LNCaP clone FGC (cell line): ENCODE results near the gene NUDT14.

Experiments used
- DNase-seq: peaks from one replicate; pipeline ENCODE4 v3.0.0-alpha.2; 2011; ENCODE audit warnings: low read depth
- H3K4me3 ChIP-seq: 2 replicates; pipeline ENCODE4 v1.5.1; 2011; ENCODE audit warnings: mild to moderate bottlenecking, low read depth, low read length, control low read depth
- CTCF ChIP-seq: IDR thresholded peaks from 2 replicates; pipeline ENCODE4 v1.5.1; 2012; ENCODE audit warnings: mild to moderate bottlenecking; ENCODE audit not compliant: control insufficient read depth, insufficient read depth; ENCODE audit errors: extremely low read depth

The NUDT14 gene

GRCh38 chr14:105200074-105200473, 19.0 kb upstream of the NUDT14 start:
- no peak for TF ChIP-seq CTCF
- DNase-seq: no peak
- H3K4me3 ChIP-seq: no peak overlapping the region

DNA sequence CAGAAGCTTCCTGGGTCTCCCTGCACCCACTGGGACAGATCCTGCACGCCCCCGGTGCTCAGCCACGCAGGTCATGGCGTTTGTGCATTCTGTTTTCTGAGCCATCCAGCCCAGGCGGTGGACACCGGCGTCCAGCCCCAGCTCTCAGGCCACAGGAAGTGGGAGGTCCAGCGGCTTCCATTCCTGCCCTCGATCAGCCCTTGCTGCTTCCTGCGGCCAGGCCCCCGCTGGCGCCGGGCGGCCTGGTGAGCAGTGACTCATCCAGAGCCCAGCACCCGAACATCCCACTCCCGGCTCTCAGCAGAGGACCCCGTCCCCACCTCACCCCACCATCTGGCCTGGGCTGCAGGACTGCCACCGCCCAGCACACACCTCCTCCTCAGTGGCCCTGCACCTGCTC, 18.0 kb upstream of the NUDT14 start:
- H3K4me3 ChIP-seq: no peak overlapping the region
- DNase-seq: no peak
- TF ChIP-seq CTCF: no peak

DNA sequence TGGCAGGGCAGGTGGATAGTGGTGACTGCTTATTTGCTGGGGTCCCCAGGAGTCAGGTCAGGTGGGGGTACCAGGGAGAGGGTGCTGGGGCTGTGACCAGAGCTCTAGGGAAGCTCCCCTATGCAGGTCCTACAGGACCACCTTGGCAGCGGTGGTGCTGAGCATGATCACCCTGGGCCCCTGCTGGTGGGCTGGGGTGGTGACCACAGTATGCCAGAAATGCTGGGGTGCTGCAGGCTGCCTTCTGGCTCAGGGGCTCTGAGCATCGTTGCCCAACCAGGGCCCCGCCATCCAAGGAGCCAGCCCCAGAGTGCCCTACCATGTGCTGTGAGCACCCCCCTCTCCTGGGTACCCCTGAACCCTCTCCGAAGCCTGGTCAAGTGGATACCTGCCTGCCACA, 17.5 kb upstream of the NUDT14 start:
- no peak for TF ChIP-seq CTCF
- no peak overlapping the region for H3K4me3 ChIP-seq
- DNase-seq: no peak

GRCh38 chr14:105197211-105197641, 16.1 kb upstream of the NUDT14 start:
- DNase-seq: no peak
- TF ChIP-seq CTCF: no peak
- H3K4me3 ChIP-seq: no peak overlapping the region

GRCh38 chr14:105196265-105196960, 15.3 kb upstream of the NUDT14 start:
- H3K4me3 ChIP-seq: no peak overlapping the region
- no peak for TF ChIP-seq CTCF

DNA sequence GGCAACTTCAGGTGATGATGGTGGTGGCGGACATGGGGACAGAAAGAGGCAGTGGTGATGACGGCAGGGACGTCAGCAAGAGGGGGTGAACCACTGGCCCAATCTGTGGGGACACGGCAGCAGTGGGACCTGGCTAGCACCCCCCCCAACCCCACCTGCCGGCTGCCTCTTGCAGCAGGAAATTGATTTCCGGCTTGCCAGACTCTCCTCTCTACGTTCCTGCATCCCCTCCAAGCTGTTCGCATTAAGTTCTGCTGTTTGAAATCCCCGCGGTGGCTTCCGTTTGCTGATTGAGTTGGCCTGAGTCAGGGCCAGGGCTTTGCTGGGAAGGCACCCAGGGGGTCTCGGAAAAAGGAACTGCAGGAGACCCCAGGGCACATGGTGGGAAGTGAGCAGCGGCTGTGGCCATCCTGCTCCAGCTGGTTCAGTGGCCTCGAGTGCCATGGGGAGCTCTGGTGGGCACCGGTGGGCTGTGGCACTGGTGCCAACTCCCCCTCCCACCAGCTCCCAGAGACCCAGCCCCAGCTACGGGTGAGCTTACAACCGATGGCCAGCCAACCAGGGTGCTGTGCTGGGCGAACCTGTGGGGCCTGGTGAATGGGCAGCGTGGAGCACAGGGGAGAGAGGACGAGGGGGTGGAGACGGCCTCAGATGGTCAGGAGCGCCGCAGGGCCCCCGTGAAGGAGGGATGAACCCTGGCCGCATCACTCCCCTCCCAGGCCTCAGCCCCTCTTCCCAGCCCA, 14.6 kb upstream of the NUDT14 start:
- TF ChIP-seq CTCF: no peak
- no peak for DNase-seq
- no peak overlapping the region for H3K4me3 ChIP-seq

More at GRCh38 chr14:105196265-105196960, 15.3 kb upstream of the NUDT14 start:
- DNase-seq: no peak
